Body of pancreas (tissue), 4 donors: ENCODE data around the gene LRP1. TPM values are rescaled to one million over a fixed set of nuclear protein-coding genes. Genes with fewer than 3 reads are reported as not detected.

ENCODE experiments used
- ATAC-seq: fragments of 150-250 bp; one replicate; pipeline ENCODE4 v1.9.1; 2016
- DNase-seq, 4 donors: peaks; one replicate each; pipeline ENCODE4 v3.0.0-alpha.2; 2019
- H3K27ac ChIP-seq, 4 donors: fragments of 200-600 bp; sonication (generic); 1 replicate in 3 of 4; 2 replicates in 1 of 4; pipeline versions ENCODE4 v1.5.1 to v1.6.1; 2016 to 2019; ENCODE audit warnings: mild to moderate bottlenecking in 1 of 4, mixed read lengths in 1 of 4, moderate library complexity in 1 of 4
- H3K27me3 ChIP-seq, 2 donors: fragments of 200-600 bp; sonication (generic); one replicate each; pipeline ENCODE4 v1.6.0; 2016; ENCODE audit warnings: mild to moderate bottlenecking in 1 of 2
- H3K36me3 ChIP-seq, 2 donors: fragments of 200-600 bp; sonication (generic); replicated peaks in 1 of 2; 2 replicates each; pipeline ENCODE4 v1.5.1; 2016; ENCODE audit warnings: low read depth in 2 of 2; ENCODE audit not compliant: insufficient read depth in 1 of 2
- H3K4me1 ChIP-seq: fragments of 200-600 bp; sonication (generic); one replicate; pipeline ENCODE4 v1.6.0; 2016
- H3K4me3 ChIP-seq, 2 donors: fragments of 200-600 bp; sonication (generic); 1 replicate in 1 of 2; 2 replicates in 1 of 2; pipeline ENCODE4 v1.5.1; 2016 to 2019
- H3K9me3 ChIP-seq, 3 donors: fragments of 200-600 bp; sonication (generic); 1 replicate in 2 of 3; 2 replicates in 1 of 3; pipeline ENCODE4 v1.5.1; 2016
- CTCF ChIP-seq, 7 experiments: fragments of 450-650 bp in 4 of 7; fragments of 200-600 bp in 3 of 7; sonication (generic) in 3 of 7; IDR thresholded peaks; one replicate each; pipeline ENCODE4 v1.5.1; 2016 to 2019; ENCODE audit warnings: antibody characterized with exemption in 7 of 7
- POLR2A ChIP-seq, 3 donors: fragments of 450-650 bp; IDR thresholded peaks; one replicate each; pipeline ENCODE4 v1.6.1; 2016; ENCODE audit warnings: antibody characterized with exemption in 3 of 3, mild to moderate bottlenecking in 2 of 3
- WGBS, 2 donors: methylation state at CpG; one replicate each; pipeline ENCODE4 v1.1.5; 2017; 5-methylcytosine and 5-hydroxymethylcytosine counted together
- intact Hi-C: fragments of 100-400 bp; cut with DNase I; formaldehyde crosslinking; loops from one replicate; pipeline ENCODE4 v1.15.1; 2023
- total RNA-seq, 2 donors: library from RNA; depleted of rRNA; stranded (reverse); fragments of >200 nt; gene quantifications; one replicate each; pipeline ENCODE4 v1.1.0, GENCODE V29; 2016

Gene LRP1
- total RNA-seq, 2 donors from 2014 or later, result 61.2 to 162 TPM

- intact Hi-C loops, result no loop called here
- WGBS, 2 donors, result 67% methylated on average over 15 of the region's 15 CpGs
- DNase-seq, result no peak
- Histone ChIP-seq H3K4me1 (peaks cover 24% of the 10 kb centered on the region), H3K9me3 (no peaks in the 10 kb centered on the region), H3K4me3 (no peak overlapping the region), H3K27me3 (no peaks in the 10 kb centered on the region), H3K36me3 (peaks cover 0 to 11% of the 10 kb centered on the region in 2 donors), H3K27ac (peak overlapping the region in 1 of 4 donors; percentile 29)
- TF ChIP-seq CTCF (IDR thresholded peaks at IDR 0.05), result no peak
- TF ChIP-seq POLR2A (IDR thresholded peaks at IDR 0.05), result no peak
- no peak for ATAC-seq
Measured at GRCh38 chr12:57094208-57095160, 33.8 kb upstream of the LRP1 start.

GRCh38 chr12:57095440-57095839 lies 32.8 kb upstream of the LRP1 start:
- peaks cover 16% of the 10 kb centered on the region for H3K4me1 ChIP-seq
- ATAC-seq (no peak), DNase-seq (no peak)
- no peak for TF ChIP-seq POLR2A (IDR thresholded peaks at IDR 0.05)
- no peak for TF ChIP-seq CTCF (IDR thresholded peaks at IDR 0.05)
- 85 to 86% methylated on average over 3 of the region's 3 CpGs for WGBS, 2 donors
- H3K9me3 ChIP-seq, result no peaks in the 10 kb centered on the region
- intact Hi-C loops, result no loop called here
- H3K27me3 ChIP-seq, result no peaks in the 10 kb centered on the region
- no peak overlapping the region for H3K4me3 ChIP-seq
- H3K36me3 ChIP-seq, result peaks cover 0 to 13% of the 10 kb centered on the region in 2 donors
- H3K27ac ChIP-seq, result no peak overlapping the region

GRCh38 chr12:57096099-57096572 lies 32.1 kb upstream of the LRP1 start:
- TF ChIP-seq POLR2A (IDR thresholded peaks at IDR 0.05) (no peak), CTCF (IDR thresholded peaks at IDR 0.05) (no peak)
- DNase-seq (no peak), ATAC-seq (no peak)
- H3K27ac ChIP-seq, result no peak overlapping the region
- no peak overlapping the region for H3K4me3 ChIP-seq
- no peaks in the 10 kb centered on the region for H3K9me3 ChIP-seq
- no peaks in the 10 kb centered on the region for H3K27me3 ChIP-seq
- WGBS, 2 donors, result 66 to 93% methylated on average over 5 to 6 of the region's 6 CpGs
- intact Hi-C loops, result no loop called here
- peaks cover 9% of the 10 kb centered on the region for H3K4me1 ChIP-seq
- H3K36me3 ChIP-seq, result peaks cover 0 to 13% of the 10 kb centered on the region in 2 donors

- H3K9me3 ChIP-seq, result no peaks in the 10 kb centered on the region
- no peaks in the 10 kb centered on the region for H3K27me3 ChIP-seq
- DNase-seq (no peak), ATAC-seq (no peak)
- TF ChIP-seq POLR2A (IDR thresholded peaks at IDR 0.05) (no peak), CTCF (IDR thresholded peaks at IDR 0.05) (no peak)
- 59 to 65% methylated on average over 6 to 8 of the region's 8 CpGs for WGBS, 2 donors
- no peak overlapping the region for H3K4me3 ChIP-seq
- H3K36me3 ChIP-seq, result peaks cover 0 to 13% of the 10 kb centered on the region in 2 donors
- no peak overlapping the region for H3K27ac ChIP-seq
- peaks cover 10% of the 10 kb centered on the region for H3K4me1 ChIP-seq
- intact Hi-C loops, result no loop called here
Measured at GRCh38 chr12:57096748-57097553, 31.3 kb upstream of the LRP1 start.
